ENCODE results near the gene HNMT. TPM values are rescaled to one million over a fixed set of nuclear protein-coding genes. Genes with fewer than 3 reads are reported as not detected.

Gene HNMT
- polyA plus RNA-seq, 1 donor from 2014 or later, result not detected

- peaks cover 0 to 6% (median 0%) of the 10 kb centered on the region in 3 donors for H3K9me3 Mint-ChIP-seq
- H3K27me3 Mint-ChIP-seq, result no peaks in the 10 kb centered on the region
- H3K27ac Mint-ChIP-seq, result no peak overlapping the region
- H3K4me1 Mint-ChIP-seq, result no peaks in the 10 kb centered on the region
- no peak overlapping the region for H3K4me3 Mint-ChIP-seq
- no peaks in the 10 kb centered on the region for H3K36me3 Mint-ChIP-seq
Measured at GRCh38 chr2:138061961-138062360, 97.7 kb downstream of the HNMT start.

DNA sequence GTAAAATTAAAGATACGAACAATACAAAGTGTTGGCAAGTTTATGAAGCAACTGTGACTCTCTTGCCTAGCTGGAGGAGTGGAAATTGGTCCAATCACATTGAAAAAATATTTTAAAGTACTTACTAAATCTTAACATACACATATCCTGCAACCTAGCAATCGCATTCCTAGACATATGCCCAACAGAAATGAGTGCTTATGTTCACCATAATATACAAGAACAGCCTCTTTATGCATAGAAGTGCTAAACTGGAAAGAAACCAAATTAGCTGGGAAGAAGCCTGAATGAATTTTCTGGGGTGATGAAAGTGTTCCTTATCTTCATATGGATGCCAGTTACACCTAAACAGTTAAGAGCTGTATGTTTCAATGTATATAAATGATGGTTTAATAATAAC lies 98.9 kb downstream of the HNMT start:
- H3K4me3 Mint-ChIP-seq, result no peak overlapping the region
- H3K36me3 Mint-ChIP-seq, result no peaks in the 10 kb centered on the region
- no peaks in the 10 kb centered on the region for H3K27me3 Mint-ChIP-seq
- H3K27ac Mint-ChIP-seq, result no peak overlapping the region
- peaks cover 0 to 6% (median 0%) of the 10 kb centered on the region in 3 donors for H3K9me3 Mint-ChIP-seq
- no peaks in the 10 kb centered on the region for H3K4me1 Mint-ChIP-seq

All from IgD-negative memory B cell (primary cell).